HG03108 (cell line): ENCODE measurements around the gene VGLL4.

ENCODE experiments used
- ATAC-seq: cut with Tn5 transposase; IDR thresholded peaks from one replicate; pipeline ENCODE4 v1.9.1; 2021; ENCODE audit warnings: moderate library complexity; ENCODE audit not compliant: unreplicated experiment

VGLL4 gene

DNA sequence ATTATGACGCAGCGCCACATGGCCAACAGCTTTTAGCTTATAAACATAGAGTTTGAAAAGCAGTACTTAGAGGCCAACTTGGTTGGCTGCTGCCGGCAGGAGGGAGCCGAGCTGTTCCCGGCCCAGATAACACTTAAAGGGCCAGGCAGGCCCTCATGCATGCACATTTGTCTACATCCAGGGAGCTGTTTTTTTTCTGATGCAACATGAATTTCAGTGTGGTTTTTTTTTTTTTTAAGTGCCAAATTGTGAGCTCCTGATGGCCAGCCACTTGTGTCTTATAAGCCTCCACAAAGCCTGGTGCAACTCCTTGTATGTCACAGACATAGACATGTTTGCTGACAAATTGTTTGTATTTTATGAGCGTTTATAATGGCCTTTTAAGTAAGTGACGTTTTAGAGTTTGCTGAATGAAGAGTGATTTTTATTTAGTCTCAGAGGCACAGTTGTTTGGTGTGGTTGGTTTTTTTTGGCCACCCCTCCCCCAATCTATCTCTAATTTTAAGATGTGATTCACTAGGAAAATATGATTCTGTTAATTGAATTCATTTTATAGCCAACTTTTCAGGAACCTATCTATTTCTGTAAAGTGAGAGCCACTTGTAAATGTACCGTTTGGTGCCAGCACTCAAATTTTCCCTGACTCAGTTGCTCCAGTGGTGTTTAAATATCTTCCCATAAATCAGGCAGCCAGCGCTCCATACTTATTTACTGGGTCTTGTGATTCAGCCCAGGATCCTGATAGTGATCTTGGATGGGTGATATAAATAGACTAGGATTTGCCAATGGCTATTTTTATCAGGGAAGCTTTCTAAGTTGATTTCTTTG is 134.3 kb downstream of the VGLL4 start:
- ATAC-seq = no peak

DNA sequence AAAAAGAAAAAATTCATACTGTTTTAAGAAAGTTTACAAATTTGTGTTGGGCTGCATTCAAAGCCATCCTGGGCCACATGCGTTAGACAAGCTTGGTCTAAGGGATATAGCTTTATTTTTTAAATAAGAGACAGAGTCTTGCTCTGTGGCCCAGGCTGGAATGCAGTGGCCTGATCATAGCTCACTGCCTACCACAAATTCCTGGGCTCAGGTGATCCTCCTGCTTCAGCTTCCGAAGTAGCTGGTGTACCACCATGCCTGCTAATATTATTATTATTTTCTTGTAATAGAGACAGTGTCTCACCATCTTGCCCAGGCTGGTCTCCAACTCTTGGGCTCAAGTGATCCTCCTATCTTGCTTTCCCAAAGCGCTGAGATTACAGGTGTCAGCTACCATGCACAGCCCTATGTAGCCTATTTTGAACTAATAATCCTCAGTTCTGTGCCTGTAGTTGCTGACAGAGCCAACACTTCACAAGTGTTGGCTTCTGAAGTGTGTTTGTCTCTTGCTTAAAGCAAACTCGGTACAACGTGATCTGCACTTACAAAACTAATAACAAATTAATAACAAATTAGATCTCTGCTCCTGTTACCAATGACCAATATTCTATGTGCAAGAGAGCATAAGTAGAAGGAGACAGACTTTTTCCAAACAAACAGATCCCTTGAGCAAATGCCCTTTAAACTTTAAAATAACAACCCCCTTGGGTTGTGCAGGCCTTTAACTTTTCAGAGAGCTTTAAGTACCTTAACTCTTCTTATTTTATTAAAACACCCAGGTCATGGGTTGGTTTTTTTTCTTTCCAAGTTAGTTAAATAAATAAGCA is 135.2 kb downstream of the VGLL4 start:
- no peak for ATAC-seq

DNA sequence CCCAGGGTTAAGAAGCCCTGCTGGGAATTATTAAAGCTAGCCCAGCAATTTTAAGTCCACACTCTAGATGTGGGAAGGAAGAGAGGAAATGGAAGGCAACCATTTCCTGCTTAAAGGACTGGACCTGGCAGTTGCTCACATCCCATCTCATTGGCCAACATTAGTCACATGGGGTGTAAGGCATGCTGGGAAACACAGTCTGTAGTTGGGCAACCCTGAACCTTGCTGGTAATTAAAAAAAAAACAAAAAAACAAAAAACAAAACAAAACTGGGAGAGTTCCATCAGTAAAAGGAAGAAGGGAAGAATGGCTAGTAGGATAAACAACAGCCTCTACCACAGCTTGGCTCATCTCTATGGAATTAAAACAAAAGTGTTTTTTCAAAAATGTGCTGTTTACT is 136.0 kb downstream of the VGLL4 start:
- ATAC-seq = no peak
